Measurements from ENCODE around the gene HIVEP1.
A peak's percentile ranks its signal among the peaks of the same experiment; 100 is the strongest.

Gene HIVEP1

GRCh38 chr6:11994875-11995461, 17.1 kb upstream of the HIVEP1 start:
- no peak for DNase-seq (ENCODE audit: low spot score)

GRCh38 chr6:11996751-11997150, 15.4 kb upstream of the HIVEP1 start:
- no peak for DNase-seq (ENCODE audit: low spot score)

GRCh38 chr6:11999246-11999645, 12.9 kb upstream of the HIVEP1 start:
- DNase-seq (ENCODE audit: low spot score) = no peak

GRCh38 chr6:12000174-12000573, 11.9 kb upstream of the HIVEP1 start:
- no peak for DNase-seq (ENCODE audit: low spot score)

GRCh38 chr6:12001004-12001705, 11.0 kb upstream of the HIVEP1 start:
- DNase-seq (ENCODE audit: low spot score) = no peak

GRCh38 chr6:12001706-12002435, 10.2 kb upstream of the HIVEP1 start:
- no peak for DNase-seq (ENCODE audit: low spot score)

- DNase-seq (ENCODE audit: low spot score) = no peak
Observed at GRCh38 chr6:12007473-12007872, 4.6 kb upstream of the HIVEP1 start.

GRCh38 chr6:12007887-12008286, 4.2 kb upstream of the HIVEP1 start:
- no peak for DNase-seq (ENCODE audit: low spot score)

- peak; percentile 87 for DNase-seq (ENCODE audit: low spot score)
Observed at GRCh38 chr6:12008366-12009179, 3.5 kb upstream of the HIVEP1 start.

GRCh38 chr6:12009180-12009685, 2.9 kb upstream of the HIVEP1 start:
- DNase-seq (ENCODE audit: low spot score) = no peak

- no peak for DNase-seq (ENCODE audit: low spot score)
Observed at GRCh38 chr6:12009876-12010634, 2.1 kb upstream of the HIVEP1 start.

- DNase-seq (ENCODE audit: low spot score) = no peak
Observed at GRCh38 chr6:12010635-12011275, 1.4 kb upstream of the HIVEP1 start.

GRCh38 chr6:12011276-12012037, 655 bp upstream of the HIVEP1 start:
- peak; percentile 96 for DNase-seq (ENCODE audit: low spot score)

GRCh38 chr6:12012558-12013306, 620 bp downstream of the HIVEP1 start:
- peak; percentile 75 for DNase-seq (ENCODE audit: low spot score)

GRCh38 chr6:12013307-12013719, 1.2 kb downstream of the HIVEP1 start:
- no peak for DNase-seq (ENCODE audit: low spot score)

GRCh38 chr6:12014027-12014872, 2.1 kb downstream of the HIVEP1 start:
- DNase-seq (ENCODE audit: low spot score) = no peak

- DNase-seq (ENCODE audit: low spot score) = no peak
Observed at GRCh38 chr6:12014873-12015149, 2.7 kb downstream of the HIVEP1 start.

GRCh38 chr6:12017263-12017662, 5.2 kb downstream of the HIVEP1 start:
- no peak for DNase-seq (ENCODE audit: low spot score)
